Measurements from ENCODE around the gene ZC3H14.

The ZC3H14 gene

GRCh38 chr14:88563845-88564244 lies 1.0 kb downstream of the ZC3H14 start:
- no peak for TF ChIP-seq POLR2A (IDR thresholded peaks at IDR 0.05; ENCODE audit: low read depth, low read length)
- DNase-seq (ENCODE audit: insufficient read length, low spot score) (no peak), FAIRE-seq (no peak)

GRCh38 chr14:88565427-88565826 lies 2.6 kb downstream of the ZC3H14 start:
- no peak for TF ChIP-seq POLR2A (IDR thresholded peaks at IDR 0.05; ENCODE audit: low read depth, low read length)
- DNase-seq (ENCODE audit: insufficient read length, low spot score) = no peak
- FAIRE-seq = no peak

GRCh38 chr14:88568196-88568595 lies 5.4 kb downstream of the ZC3H14 start:
- FAIRE-seq (no peak), DNase-seq (ENCODE audit: insufficient read length, low spot score) (no peak)
- TF ChIP-seq POLR2A (IDR thresholded peaks at IDR 0.05; ENCODE audit: low read depth, low read length) = no peak

GRCh38 chr14:88572117-88572516 lies 9.3 kb downstream of the ZC3H14 start:
- no peak for TF ChIP-seq POLR2A (IDR thresholded peaks at IDR 0.05; ENCODE audit: low read depth, low read length)
- DNase-seq (ENCODE audit: insufficient read length, low spot score) = no peak
- FAIRE-seq = no peak

- no peak for FAIRE-seq
- TF ChIP-seq POLR2A (IDR thresholded peaks at IDR 0.05; ENCODE audit: low read depth, low read length) = no peak
- DNase-seq (ENCODE audit: insufficient read length, low spot score) = no peak
Measured at GRCh38 chr14:88576222-88576621, 13.4 kb downstream of the ZC3H14 start.

GRCh38 chr14:88584451-88584850 lies 21.6 kb downstream of the ZC3H14 start:
- DNase-seq (ENCODE audit: insufficient read length, low spot score) (no peak), FAIRE-seq (no peak)
- TF ChIP-seq POLR2A (IDR thresholded peaks at IDR 0.05; ENCODE audit: low read depth, low read length) = no peak

- DNase-seq (ENCODE audit: insufficient read length, low spot score) (no peak), FAIRE-seq (no peak)
Measured at GRCh38 chr14:88588081-88588480, 25.2 kb downstream of the ZC3H14 start.

GRCh38 chr14:88590173-88590572 lies 27.3 kb downstream of the ZC3H14 start:
- FAIRE-seq (no peak), DNase-seq (ENCODE audit: insufficient read length, low spot score) (no peak)
- no peak for TF ChIP-seq POLR2A (IDR thresholded peaks at IDR 0.05; ENCODE audit: low read depth, low read length)

More at GRCh38 chr14:88588081-88588480, 25.2 kb downstream of the ZC3H14 start:
- TF ChIP-seq POLR2A (IDR thresholded peaks at IDR 0.05; ENCODE audit: low read depth, low read length) = no peak

GRCh38 chr14:88592031-88592430 lies 29.2 kb downstream of the ZC3H14 start:
- TF ChIP-seq POLR2A (IDR thresholded peaks at IDR 0.05; ENCODE audit: low read depth, low read length) = no peak
- no peak for DNase-seq (ENCODE audit: insufficient read length, low spot score)
- FAIRE-seq = no peak

- FAIRE-seq (no peak), DNase-seq (ENCODE audit: insufficient read length, low spot score) (no peak)
- TF ChIP-seq POLR2A (IDR thresholded peaks at IDR 0.05; ENCODE audit: low read depth, low read length) = no peak
Measured at GRCh38 chr14:88597038-88597437, 34.2 kb downstream of the ZC3H14 start.

- FAIRE-seq = no peak
- no peak for DNase-seq (ENCODE audit: insufficient read length, low spot score)
- no peak for TF ChIP-seq POLR2A (IDR thresholded peaks at IDR 0.05; ENCODE audit: low read depth, low read length)
Measured at GRCh38 chr14:88597601-88598000, 34.8 kb downstream of the ZC3H14 start.

GRCh38 chr14:88598097-88598675 lies 35.3 kb downstream of the ZC3H14 start:
- TF ChIP-seq POLR2A (IDR thresholded peaks at IDR 0.05; ENCODE audit: low read depth, low read length) = no peak
- DNase-seq (ENCODE audit: insufficient read length, low spot score) = no peak
- no peak for FAIRE-seq

- no peak for TF ChIP-seq POLR2A (IDR thresholded peaks at IDR 0.05; ENCODE audit: low read depth, low read length)
- no peak for FAIRE-seq
Measured at GRCh38 chr14:88599326-88599725, 36.5 kb downstream of the ZC3H14 start.

GRCh38 chr14:88599761-88600439 lies 37.1 kb downstream of the ZC3H14 start:
- no peak for TF ChIP-seq POLR2A (IDR thresholded peaks at IDR 0.05; ENCODE audit: low read depth, low read length)
- no peak for DNase-seq (ENCODE audit: insufficient read length, low spot score)
- FAIRE-seq = no peak

More at GRCh38 chr14:88599326-88599725, 36.5 kb downstream of the ZC3H14 start:
- no peak for DNase-seq (ENCODE audit: insufficient read length, low spot score)

- TF ChIP-seq POLR2A (IDR thresholded peaks at IDR 0.05; ENCODE audit: low read depth, low read length) = no peak
- no peak for DNase-seq (ENCODE audit: insufficient read length, low spot score)
- no peak for FAIRE-seq
Measured at GRCh38 chr14:88604212-88604611, 41.4 kb downstream of the ZC3H14 start.

Measured in H54 (cell line).